Measurements from ENCODE around the gene KCNQ2. TPM values are rescaled to one million over a fixed set of nuclear protein-coding genes. Genes with fewer than 3 reads are reported as not detected.

Gene KCNQ2
- polyA plus RNA-seq, 3 donors = not detected

GRCh38 chr20:63452821-63453523 is 19.5 kb downstream of the KCNQ2 start:
- no peak for TF ChIP-seq CTCF (IDR thresholded peaks at IDR 0.05)
- H3K27me3 ChIP-seq (ENCODE audit: control insufficient read depth in 2 of 2, insufficient read depth in 2 of 2, low read length in 2 of 2) = peaks cover 2 to 20% of the 10 kb centered on the region in 2 donors
- no peak overlapping the region for H3K9ac ChIP-seq (ENCODE audit: insufficient read depth, low read length, poor library complexity, severe bottlenecking)
- 38% methylated on average over 43 of the region's 46 CpGs for WGBS (ENCODE audit: insufficient coverage)
- H4K20me1 ChIP-seq (ENCODE audit: insufficient read depth, low read length) = no peaks in the 10 kb centered on the region
- no peak for DNase-seq
- H2AFZ ChIP-seq (ENCODE audit: insufficient read depth, low read depth, low read length, poor library complexity, severe bottlenecking) = no peak overlapping the region
- no peak overlapping the region for H3K27ac ChIP-seq (ENCODE audit: low read depth in 1 of 2, low read length in 2 of 2)
- H3K9me3 ChIP-seq (replicated peaks in 1 of 2; ENCODE audit: control insufficient read depth in 1 of 2, insufficient read depth in 1 of 2, low read length in 2 of 2) = no peaks in the 10 kb centered on the region
- Mint-ChIP-seq H3K9me3 (no peaks in the 10 kb centered on the region), H3K27ac (no peak overlapping the region), H3K36me3 (no peaks in the 10 kb centered on the region), H3K27me3 (ENCODE audit: low read depth in 3 of 3) (peaks cover 17 to 36% (median 29%) of the 10 kb centered on the region in 3 donors), H3K4me1 (no peaks in the 10 kb centered on the region), H3K4me3 (no peak overlapping the region)
- no peak overlapping the region for H3K4me2 ChIP-seq (replicated peaks; ENCODE audit: extremely low read depth, low read length, poor library complexity, severe bottlenecking)
- intact Hi-C loops (cut with micrococcal nuclease) = no loop called here
- H3K4me1 ChIP-seq (ENCODE audit: control insufficient read depth in 1 of 2, insufficient read depth in 2 of 2, low read length in 2 of 2) = no peaks in the 10 kb centered on the region
- H3K36me3 ChIP-seq (replicated peaks in 1 of 2; ENCODE audit: control insufficient read depth in 1 of 2, insufficient read depth in 2 of 2, low read length in 2 of 2) = no peaks in the 10 kb centered on the region
- H3K79me2 ChIP-seq (ENCODE audit: insufficient read depth, low read length) = no peaks in the 10 kb centered on the region
- H3K4me3 ChIP-seq (replicated peaks in 1 of 3; ENCODE audit: low read depth in 2 of 3, low read length in 3 of 3) = no peak overlapping the region

- no peak for DNase-seq
- no peak overlapping the region for H3K27ac Mint-ChIP-seq
Measured at GRCh38 chr20:63452341-63452740, 20.1 kb downstream of the KCNQ2 start.

More at GRCh38 chr20:63452341-63452740, 20.1 kb downstream of the KCNQ2 start:
- H4K20me1 ChIP-seq (ENCODE audit: insufficient read depth, low read length) = no peaks in the 10 kb centered on the region
- H3K4me1 Mint-ChIP-seq = no peaks in the 10 kb centered on the region
- intact Hi-C loops (cut with micrococcal nuclease) = no loop called here
- H3K4me1 ChIP-seq (ENCODE audit: control insufficient read depth in 1 of 2, insufficient read depth in 2 of 2, low read length in 2 of 2) = no peaks in the 10 kb centered on the region
- no peak for TF ChIP-seq CTCF (IDR thresholded peaks at IDR 0.05)
- H3K27me3 Mint-ChIP-seq (ENCODE audit: low read depth in 3 of 3) = peaks cover 17 to 35% (median 26%) of the 10 kb centered on the region in 3 donors
- no peak overlapping the region for H3K27ac ChIP-seq (ENCODE audit: low read depth in 1 of 2, low read length in 2 of 2)
- H3K4me3 Mint-ChIP-seq = peak overlapping the region in 1 of 2 donors; percentile 3
- H3K36me3 ChIP-seq (replicated peaks in 1 of 2; ENCODE audit: control insufficient read depth in 1 of 2, insufficient read depth in 2 of 2, low read length in 2 of 2) = no peaks in the 10 kb centered on the region
- no peaks in the 10 kb centered on the region for H3K79me2 ChIP-seq (ENCODE audit: insufficient read depth, low read length)
- no peaks in the 10 kb centered on the region for H3K9me3 Mint-ChIP-seq
- H2AFZ ChIP-seq (ENCODE audit: insufficient read depth, low read depth, low read length, poor library complexity, severe bottlenecking) = no peak overlapping the region
- H3K4me3 ChIP-seq (replicated peaks in 1 of 3; ENCODE audit: low read depth in 2 of 3, low read length in 3 of 3) = no peak overlapping the region
- H3K9me3 ChIP-seq (replicated peaks in 1 of 2; ENCODE audit: control insufficient read depth in 1 of 2, insufficient read depth in 1 of 2, low read length in 2 of 2) = no peaks in the 10 kb centered on the region
- H3K27me3 ChIP-seq (ENCODE audit: control insufficient read depth in 2 of 2, insufficient read depth in 2 of 2, low read length in 2 of 2) = peaks cover 2 to 20% of the 10 kb centered on the region in 2 donors
- H3K4me2 ChIP-seq (replicated peaks; ENCODE audit: extremely low read depth, low read length, poor library complexity, severe bottlenecking) = no peak overlapping the region
- no peaks in the 10 kb centered on the region for H3K36me3 Mint-ChIP-seq
- 94% methylated on average over 18 of the region's 20 CpGs for WGBS (ENCODE audit: insufficient coverage)
- no peak overlapping the region for H3K9ac ChIP-seq (ENCODE audit: insufficient read depth, low read length, poor library complexity, severe bottlenecking)
